Hepatic stellate cell (primary cell): ENCODE measurements around the gene CDH23.

ENCODE experiments used
- DNase-seq: peaks from one replicate; pipeline ENCODE4 v3.0.0; 2011; ENCODE audit warnings: low spot score

The CDH23 gene

DNA sequence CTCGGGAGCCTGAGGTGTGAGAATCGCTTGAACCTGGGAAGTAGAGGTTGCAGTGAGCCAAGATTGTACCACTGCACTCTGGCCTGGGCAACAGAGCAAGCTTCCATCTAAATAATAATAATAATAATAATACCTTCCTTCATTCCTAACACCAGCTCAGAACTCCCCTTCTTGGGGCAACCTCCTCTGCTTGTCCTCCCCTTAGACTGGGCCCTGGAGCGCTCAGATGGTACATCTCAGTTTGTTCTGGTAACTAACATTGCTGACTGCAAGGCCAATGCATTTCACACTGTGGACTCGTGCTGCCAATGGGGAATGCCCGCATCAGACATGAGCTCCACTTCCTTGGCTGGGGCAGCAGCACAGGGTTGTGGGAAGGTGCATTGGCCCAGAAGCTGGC lies 245.3 kb downstream of the CDH23 start:
- no peak for DNase-seq

DNA sequence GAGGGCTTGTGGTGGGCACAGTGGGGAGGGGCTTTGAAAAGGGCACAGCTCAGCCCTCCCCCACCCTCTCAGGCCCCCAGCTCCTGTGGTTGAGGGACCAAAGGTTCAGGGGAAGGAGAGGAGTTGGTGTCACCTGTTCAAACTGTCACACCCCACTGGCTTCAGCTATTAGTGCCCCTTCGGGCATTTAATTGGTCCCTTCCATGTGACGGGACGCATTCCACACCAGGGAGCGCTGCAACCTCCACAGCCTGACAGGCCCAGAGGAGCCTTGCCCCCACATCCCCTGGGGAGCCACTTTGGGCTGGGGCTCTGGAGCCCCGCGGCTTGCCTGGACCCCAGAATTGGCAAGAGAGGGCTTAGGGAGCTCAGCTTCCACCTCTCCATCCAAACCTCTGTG lies 247.2 kb downstream of the CDH23 start:
- no peak for DNase-seq

DNA sequence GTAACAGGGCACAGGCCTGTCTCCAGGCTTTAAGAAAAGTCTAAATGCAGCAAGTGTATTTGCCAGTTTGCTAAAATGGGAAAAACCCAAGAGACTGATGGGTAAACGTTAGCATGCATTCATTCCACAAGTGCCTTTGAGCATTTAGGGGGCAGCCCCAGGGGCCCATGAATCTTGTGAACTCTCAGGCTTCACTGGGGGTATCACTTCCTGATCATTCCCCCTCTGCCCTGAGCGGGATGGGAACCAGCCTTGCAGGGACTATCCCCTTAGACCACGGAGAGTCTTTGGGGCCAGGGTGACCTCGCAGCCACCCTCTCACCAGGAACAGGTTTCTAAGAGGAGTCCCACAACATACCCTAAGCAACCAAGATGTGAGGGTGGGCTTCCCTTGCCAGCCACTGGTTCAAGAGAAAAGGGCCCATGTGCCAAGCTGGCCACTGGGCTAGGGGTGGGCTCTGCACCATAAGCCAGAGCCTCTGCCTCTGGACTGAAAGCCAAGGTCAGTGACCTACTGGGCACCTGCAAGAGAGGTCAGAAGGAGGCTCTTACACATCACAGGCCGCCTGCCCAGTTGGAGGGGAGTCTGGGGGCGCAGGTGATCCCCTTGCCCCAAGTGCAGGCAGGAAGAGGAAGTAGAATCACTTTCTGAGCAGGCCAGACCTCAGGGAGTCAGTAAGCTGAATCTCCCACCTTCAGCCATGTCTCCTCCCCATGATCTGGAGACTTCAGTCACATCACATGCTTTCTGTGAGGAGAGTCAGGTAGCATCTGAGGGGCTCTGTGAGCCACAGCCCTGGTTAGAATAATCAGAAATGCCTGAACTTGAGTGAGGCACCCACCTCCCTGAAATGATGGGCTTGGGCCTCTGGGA lies 247.8 kb downstream of the CDH23 start:
- DNase-seq: no peak

DNA sequence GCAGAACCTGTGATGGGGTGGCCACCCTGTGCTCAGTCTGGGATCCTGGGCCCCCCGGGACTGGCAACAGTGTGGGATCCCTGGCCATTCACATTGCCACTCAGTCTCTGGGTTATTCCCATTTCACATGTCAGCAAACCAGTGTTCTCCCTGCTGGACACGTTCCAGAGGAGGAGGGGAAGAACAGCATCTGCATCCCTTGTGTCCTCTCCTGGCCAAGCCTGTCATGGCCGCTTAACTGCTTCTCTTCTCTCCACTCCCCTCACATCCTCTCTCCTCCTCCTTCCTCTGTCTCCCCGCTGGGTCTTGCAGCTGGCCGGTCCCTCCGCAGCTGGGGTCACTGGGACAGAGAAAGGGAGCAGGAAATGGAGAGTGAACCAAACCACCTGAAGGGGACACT lies 248.5 kb downstream of the CDH23 start:
- DNase-seq: no peak

DNA sequence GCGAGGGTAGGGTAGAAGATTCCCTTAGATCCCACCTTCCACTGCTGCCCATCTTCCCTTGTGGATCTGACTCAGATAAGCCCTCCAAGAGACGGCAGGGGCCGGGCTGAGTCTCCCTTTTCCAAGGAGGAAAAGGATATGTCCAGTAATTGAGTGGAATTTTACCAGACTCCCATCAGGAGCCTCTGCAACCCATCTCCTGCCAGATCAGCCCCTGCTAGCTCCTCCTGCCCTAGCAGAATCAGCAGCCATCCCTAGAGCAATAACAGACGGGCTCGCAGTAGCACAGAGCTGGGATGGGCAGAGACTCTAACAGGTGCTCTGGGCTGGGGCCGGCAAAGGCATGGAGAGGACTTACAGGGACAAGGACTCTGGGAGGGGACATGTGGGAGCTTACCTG lies 249.3 kb downstream of the CDH23 start:
- DNase-seq: no peak

DNA sequence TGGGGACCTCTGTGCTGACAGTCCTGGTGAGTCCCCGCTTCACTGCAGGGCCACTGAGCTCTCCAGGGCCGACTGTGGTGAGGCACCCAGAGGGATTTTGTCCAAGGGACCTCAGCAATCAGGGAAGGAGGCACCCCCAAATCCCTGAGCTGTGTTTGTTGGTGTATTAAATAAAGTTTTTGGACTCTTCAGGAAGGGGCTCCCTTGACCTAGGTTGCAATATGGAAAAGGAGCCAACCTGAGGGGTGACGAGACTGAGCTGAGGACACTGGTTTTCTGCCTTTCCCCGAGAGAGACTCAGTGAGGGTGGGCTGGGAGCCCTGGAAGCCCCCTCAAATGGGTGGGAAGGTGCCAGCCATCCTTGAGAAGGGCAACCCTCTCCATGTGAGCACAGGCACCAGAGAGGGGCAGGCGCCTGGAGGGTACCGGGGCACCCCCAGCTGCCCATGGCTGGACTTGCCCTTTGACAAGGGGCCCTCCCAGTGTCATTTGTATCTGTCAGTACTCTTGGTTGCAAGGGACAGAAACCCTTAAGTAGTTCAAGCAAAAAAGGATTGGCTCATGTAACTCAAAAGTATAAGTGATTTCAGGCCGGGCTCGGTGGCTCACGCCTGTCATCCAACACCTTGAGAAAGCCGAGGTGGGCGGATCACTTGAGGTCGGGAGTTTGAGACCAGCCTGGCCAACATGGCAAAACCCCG lies 250.0 kb downstream of the CDH23 start:
- no peak for DNase-seq

DNA sequence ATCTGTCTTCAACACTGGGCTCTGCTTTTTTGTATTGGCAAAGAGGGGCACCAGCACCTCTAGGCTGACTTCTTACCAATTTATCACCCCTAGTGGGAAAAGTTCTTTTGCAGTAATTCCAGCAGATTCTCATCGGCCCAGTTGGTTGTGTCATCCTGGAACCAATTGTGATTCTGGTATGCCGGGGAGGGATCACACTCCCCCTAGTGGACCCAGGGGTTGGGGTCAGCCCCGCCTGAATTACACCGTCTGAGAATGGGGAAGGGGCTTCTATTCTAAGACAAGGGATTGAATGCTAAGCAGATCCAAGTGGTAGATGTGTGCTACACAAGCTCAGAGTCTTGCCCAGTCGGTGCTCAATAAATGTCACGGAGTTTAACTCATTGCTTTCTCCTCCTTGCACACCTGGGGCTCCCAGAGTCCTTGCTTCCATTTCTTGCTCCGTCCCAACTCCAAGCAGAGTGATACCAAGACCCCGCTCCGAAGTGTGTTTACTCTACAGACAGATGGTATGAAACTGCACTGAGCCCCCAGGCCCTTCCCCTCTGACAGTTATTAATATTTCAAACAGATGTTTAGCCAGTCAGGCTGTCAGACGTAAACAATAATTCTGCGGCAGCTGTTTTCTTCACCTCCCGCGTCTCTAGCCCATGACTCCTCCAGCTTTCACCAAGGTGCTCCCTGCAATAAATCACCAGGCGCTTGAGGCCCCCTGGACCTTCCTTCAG lies 251.0 kb downstream of the CDH23 start:
- no peak for DNase-seq

DNA sequence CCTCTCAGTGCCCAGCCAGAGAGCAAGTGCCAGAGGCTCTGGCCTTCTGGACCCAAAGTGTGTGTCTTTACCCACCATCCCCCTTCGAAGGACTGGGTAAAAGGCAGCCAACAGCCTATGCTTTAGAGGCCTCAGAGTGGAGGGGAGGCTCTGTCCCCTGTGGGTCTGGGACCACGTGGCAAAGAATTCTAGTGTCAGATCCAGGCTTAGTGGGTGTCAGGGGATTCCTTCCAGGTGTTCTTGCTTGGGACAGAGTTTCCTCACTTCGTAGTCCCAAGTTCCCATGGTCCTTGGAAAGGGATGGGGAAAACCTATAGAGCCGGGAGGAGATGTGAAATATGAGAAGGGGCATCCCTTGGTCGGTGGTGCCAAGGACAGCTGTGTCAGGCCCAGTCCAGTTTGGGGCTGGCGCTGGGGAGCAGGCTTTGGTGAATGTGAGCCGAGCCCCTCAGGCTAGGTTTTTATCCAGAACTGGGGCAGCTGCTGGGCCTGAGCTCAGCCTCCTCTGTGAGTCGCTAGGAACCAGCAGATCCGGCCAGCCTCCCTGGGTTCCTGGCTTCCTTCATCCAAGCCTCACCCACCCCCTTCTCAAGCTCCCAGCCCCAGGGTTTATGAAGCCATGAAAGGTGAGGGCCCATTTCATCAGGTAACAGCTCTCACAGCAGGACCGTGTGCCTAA lies 251.7 kb downstream of the CDH23 start:
- no peak for DNase-seq

DNA sequence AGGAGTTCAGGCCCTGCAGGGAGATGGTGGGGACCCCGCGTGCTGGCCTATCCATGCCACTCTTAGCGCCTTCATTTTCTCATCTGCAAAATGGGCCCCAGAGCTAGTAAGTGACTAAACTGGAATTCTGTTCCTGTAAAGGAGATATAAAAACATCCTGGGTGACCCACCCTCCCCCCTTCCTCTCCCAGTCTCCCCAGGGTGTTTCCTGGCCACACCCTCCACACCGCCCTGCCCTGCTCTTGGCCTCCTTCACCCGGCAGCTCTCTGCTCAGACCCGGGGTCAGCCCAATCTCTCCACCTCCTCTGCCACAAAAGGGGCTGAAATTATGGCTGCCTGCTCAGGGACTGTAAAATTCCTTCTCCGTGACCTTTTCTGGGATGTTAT lies 252.2 kb downstream of the CDH23 start:
- DNase-seq: no peak

DNA sequence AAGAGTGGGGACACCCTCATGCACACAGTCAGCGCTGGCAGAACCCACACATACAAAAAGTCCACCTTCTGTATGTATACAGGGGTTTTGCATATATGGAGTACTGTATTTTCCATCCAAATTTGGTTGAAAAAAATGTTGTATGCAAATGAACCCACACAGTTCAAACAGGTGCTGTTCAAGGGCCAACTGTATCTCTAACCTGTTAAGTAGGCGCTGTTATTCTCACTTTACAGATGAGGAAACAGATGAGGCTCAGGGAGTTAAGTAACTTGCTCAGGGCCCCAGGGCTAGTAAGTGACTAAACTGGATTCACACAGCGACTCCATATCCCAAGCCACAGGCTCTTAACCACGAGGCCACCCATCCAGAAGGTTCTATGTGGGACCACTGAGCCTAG lies 252.9 kb downstream of the CDH23 start:
- no peak for DNase-seq

DNA sequence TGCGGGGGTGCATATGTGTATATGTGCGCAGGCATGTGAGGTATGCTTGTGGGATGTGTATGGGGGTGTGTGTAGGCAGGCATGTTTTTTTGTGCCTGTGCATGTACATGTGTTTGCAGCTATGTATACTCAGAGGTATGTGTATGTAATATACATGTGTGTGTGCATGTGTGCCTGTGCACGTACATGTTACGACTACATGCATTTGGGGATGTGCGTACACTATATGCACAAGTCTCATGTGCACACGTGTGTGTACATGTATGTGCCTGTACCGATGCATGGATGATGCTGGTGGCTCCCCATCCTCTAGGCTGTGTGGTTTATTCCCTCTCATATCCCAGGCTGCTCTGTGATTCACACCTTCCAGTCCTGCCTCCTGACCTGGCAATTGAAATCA lies 253.7 kb downstream of the CDH23 start:
- DNase-seq: no peak

DNA sequence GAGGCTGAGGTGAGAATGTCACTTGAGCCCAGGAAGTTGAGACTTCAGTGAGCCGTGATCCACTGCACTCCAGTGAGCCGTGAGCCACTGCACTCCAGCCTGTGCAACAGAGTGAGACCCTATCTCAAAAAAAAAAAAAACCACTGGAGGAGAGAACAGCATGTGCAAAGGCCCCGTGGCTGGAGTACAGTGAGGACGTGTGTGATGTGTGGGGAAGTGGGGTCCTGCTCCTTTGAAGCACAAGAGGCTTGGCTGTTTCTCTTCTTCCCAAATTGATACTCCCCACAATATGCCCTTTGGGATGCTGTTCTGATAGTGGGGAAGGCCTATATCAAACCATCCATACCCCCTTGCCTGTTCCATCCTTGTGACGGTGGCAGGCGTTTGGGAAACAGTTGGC lies 254.7 kb downstream of the CDH23 start:
- no peak for DNase-seq

DNA sequence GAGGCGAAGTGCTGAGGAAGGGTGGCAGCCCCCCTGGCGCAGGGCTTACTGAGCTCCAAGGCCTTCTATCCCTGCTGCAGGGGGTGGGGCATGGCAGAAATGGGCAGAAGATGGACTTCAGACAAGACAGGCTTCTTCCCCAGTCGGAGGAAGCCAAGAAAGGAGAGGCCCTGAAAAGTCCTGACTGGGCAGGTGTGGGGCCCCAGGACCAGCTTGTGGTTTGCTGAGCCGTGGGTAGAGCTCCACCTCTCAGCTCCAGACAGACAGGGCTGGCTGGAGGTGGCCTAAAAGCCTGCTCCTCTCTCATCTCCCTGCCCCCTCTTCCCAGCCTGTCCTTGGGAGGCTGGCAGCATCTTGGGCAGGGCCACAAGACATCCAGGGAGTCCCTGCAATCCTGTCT lies 255.2 kb downstream of the CDH23 start:
- no peak for DNase-seq

DNA sequence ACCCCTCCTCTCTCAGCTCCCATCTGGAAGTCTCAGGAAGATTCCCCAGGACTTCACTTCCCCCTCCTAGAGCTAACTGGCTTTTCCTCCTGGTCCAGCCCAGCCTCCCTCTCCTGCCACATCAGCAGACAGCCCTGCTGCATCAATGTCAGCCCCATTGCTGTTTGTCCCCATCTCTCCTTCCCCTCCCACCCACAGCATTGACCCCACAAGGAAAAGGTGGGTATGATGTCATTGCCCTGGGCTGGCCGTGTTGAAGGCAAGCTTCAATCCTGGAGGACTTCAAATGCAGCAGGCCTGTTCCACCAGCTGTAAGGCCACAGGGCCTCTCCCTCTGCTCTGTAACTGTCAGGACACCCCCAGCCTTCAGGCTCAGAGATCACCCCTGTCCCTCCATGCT lies 256.3 kb downstream of the CDH23 start:
- no peak for DNase-seq

DNA sequence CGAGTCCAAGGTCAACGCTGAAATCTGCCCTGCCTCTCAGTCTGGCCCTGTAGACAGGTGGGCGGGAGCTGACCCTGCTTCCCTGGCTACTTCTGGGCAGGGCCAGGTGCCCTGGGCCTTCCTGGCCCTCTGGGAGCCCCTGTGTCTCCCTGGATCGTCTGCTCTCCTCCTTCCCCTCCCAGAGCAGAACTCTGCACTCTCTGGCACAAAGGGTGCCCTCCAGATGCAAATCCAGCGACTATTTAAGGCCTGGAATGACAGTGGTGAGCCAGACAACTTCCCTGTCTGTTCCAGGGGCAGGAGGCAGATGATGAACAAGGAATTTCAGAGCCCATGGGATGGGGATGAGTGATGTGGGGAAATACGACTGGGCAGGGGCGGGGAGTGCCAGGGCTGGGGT lies 259.5 kb downstream of the CDH23 start:
- DNase-seq: no peak

DNA sequence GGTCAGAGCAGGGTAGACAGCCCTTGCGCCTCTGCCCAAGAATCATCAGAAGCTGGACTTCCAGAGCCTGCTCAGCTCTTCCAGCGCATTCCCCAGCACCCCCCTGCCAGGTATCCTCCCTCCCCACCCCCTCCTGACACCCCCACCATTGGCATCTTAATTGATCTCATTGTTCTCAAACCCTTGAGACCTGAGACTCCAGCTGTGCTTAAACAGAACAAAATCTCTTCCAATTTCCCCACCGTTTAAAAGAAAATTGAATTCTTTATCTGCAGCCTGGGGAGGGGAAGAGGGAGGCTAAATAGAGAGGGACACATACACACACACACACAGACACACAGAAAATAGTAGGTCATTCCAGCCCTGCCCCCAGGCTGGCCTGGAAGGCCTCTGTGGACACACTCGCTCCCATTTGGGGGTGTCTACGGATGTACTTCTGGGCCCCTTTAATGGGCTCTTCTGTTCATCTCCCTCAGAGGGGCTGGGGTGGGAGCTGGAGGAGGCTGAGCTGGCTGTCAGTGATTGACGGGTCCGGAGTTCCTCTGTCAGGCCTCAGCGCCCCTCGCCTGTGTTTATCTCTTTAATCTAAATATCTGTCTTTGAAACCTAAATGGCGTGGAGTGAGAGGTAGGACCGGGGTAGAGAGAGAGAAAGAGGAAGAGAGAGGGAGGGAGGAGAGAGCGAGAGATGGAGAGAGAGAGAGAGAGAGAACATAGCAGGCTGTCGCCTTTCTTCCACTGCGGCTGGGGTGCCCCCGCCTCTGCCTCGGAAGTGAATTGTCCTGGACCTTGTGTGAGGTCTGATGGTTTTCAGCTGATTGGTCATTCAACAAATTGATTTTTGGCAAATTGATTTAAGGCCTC lies 261.1 kb downstream of the CDH23 start:
- no peak for DNase-seq

DNA sequence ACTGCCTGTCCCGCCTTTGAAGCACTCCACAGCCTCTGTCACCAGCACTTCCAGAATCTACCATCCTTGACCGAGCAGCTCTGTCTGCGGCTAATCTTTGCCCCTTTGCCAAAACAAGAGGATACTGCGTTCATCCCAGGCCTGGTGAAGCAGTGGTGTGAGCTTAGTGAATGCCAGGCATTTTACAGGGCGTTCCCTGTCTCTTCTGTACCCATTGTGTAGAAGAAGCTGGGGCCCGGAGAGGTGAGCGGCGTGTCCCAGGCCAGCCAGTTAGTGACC lies 261.7 kb downstream of the CDH23 start:
- no peak for DNase-seq

DNA sequence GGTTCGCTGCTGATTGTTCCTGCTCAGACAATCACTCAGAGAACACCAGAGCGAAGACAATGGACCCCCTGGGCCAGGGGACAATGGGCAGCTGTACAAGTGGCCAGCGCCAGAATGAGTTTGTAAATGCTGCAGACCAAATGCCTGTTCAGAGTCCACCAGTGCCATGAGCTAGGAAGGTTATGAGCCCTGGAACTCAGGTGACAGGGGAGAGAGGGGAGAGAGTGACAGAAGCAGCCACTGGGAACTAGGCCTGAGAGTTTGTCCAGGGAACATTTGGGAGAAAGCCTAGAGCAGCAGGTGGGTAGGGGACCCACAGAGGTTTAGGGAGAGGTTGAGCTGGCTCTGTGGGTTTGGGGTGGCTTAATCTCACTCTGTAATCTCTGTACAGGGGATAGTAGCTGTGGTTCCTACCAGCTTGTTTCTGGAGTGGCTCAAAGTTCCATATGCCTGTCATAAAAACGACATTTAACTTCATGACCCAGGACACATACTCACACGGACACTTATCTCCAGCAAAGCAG lies 262.5 kb downstream of the CDH23 start:
- no peak for DNase-seq

DNA sequence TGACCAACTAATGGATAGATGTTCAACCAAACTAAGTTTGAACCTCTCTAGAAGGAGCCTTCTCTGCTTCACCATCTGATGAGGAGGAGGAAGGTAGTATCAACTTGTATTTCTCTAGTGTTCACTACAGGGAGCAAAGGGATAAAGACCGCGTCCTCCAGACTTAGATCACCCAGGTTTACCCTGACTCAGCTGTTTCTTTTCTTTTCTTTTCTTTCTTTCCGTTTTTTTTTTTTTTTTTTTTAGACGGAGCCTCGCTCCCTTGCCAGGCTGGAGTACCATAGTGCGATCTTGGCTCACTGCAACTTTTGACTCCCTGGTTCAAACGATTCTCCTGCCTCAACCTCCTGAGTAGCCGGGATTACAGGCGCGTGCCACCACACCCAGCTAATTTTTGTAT lies 263.0 kb downstream of the CDH23 start:
- no peak for DNase-seq

DNA sequence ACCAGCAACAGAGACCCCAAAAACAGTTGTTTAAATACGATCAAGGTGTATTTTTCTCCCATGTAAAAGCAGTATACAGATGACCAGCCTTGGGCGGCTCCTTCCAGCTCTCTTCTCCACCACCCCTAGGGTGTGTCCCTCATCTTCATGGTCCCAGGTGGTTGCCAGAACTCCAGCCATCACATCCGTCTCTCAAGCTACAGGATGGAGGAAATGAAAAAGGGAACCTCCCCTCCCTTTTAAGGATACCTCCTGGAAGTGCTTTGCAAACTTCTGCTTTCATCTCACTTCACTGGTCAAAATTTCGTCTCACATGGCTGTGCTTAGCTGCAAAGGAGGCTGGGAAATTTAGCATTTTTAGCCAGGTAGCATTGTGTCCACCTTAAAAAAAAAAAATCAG lies 263.6 kb downstream of the CDH23 start:
- no peak for DNase-seq

DNA sequence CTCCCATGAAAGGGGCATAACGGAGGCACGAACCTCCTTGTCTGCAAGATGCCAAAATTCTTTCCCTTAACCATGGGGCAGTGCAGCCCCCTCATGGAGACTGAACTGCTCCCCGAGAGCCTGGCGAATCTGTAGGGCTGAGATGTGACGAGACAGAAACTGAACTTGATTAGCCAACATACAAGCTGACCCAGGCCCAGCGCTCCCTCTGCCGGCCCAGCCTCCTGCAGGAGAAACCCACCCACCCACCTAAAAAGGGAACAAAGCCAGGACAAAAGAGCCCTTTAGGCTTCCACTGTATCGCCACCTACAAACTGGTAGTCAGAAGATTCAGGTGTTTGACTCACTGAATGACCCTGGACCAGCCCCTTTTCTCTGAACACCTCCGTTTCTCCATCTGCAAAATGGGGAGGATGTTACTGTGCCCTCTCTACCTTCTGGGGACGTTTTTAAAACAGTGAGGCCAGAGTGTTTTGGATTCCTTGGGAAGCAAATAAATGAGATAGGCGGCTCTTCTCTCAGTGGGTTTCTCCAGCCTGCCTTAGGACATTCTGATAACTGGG lies 264.4 kb downstream of the CDH23 start:
- DNase-seq: no peak
